ENCODE results near the gene TAS2R14. TPM values are rescaled to one million over a fixed set of nuclear protein-coding genes. Genes with fewer than 3 reads are reported as not detected.

TAS2R14 gene, protein sequence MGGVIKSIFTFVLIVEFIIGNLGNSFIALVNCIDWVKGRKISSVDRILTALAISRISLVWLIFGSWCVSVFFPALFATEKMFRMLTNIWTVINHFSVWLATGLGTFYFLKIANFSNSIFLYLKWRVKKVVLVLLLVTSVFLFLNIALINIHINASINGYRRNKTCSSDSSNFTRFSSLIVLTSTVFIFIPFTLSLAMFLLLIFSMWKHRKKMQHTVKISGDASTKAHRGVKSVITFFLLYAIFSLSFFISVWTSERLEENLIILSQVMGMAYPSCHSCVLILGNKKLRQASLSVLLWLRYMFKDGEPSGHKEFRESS
- total RNA-seq, result 5.6 and 6.6 TPM in 2 replicates
- polyA plus RNA-seq, result 0.59 and 0.64 TPM in 2 replicates

DNA sequence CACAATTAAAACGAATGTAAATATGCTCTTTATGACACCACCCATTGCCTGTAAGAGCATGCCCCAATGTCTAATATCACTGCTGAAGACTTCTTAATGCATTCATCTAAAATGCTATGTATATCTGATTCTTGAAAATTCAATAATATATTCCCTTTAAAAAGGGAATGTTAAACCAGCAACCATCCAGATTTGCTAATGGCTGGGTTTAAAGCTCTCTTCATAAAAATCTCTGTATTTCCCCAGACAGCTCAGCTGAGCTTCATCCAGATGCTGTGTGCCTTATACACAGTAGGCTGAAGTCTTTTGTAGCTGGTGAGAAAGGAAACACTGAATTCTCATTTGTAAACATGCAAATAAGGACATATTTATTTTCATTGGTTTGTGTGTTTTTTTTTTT lies at the start of gene TAS2R14:
Gene TAS2R14, minus strand, starts transcription at position 101 of the 400 bp plus-strand sequence. Its CDS starts 56 bp downstream, at position 45.
- TF ChIP-seq, protein P1, sequence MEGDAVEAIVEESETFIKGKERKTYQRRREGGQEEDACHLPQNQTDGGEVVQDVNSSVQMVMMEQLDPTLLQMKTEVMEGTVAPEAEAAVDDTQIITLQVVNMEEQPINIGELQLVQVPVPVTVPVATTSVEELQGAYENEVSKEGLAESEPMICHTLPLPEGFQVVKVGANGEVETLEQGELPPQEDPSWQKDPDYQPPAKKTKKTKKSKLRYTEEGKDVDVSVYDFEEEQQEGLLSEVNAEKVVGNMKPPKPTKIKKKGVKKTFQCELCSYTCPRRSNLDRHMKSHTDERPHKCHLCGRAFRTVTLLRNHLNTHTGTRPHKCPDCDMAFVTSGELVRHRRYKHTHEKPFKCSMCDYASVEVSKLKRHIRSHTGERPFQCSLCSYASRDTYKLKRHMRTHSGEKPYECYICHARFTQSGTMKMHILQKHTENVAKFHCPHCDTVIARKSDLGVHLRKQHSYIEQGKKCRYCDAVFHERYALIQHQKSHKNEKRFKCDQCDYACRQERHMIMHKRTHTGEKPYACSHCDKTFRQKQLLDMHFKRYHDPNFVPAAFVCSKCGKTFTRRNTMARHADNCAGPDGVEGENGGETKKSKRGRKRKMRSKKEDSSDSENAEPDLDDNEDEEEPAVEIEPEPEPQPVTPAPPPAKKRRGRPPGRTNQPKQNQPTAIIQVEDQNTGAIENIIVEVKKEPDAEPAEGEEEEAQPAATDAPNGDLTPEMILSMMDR (IDR thresholded peaks at IDR 0.05; ENCODE audit: poor library complexity), result no peak
- TF ChIP-seq EZH2phosphoT487 (IDR thresholded peaks at IDR 0.05; ENCODE audit: low read depth, severe bottlenecking, unreplicated experiment), result no peak
- H3K9me3 ChIP-seq (ENCODE audit: low read depth), result no peaks in the 10 kb centered on the region
- no peaks in the 10 kb centered on the region for H3K9me2 ChIP-seq (replicated peaks; ENCODE audit: insufficient read depth)
- H4K20me1 ChIP-seq (ENCODE audit: insufficient read depth, poor library complexity, severe bottlenecking), result no peaks in the 10 kb centered on the region
- H3K27me3 ChIP-seq, result no peaks in the 10 kb centered on the region
- H3K27ac ChIP-seq, result no peak within 1 kb of the TSS
- no peak within 1 kb of the TSS for H3K4me3 ChIP-seq
- no peak within 1 kb of the TSS for H2AFZ ChIP-seq
- WGBS (ENCODE audit: low lambda C conversion rate, missing lambda C conversion rate), result 95% methylated on average over 1 of the region's 1 CpG
- no peaks in the 10 kb centered on the region for H3K79me2 ChIP-seq
- no peaks in the 10 kb centered on the region for H3K36me3 ChIP-seq (replicated peaks; ENCODE audit: insufficient read depth, low read depth)
- H3K4me1 ChIP-seq (ENCODE audit: insufficient read depth), result no peaks in the 10 kb centered on the region
- H3K4me2 ChIP-seq, result no peak within 1 kb of the TSS
- DNase-seq (ENCODE audit: low spot score), result no peak

DNA sequence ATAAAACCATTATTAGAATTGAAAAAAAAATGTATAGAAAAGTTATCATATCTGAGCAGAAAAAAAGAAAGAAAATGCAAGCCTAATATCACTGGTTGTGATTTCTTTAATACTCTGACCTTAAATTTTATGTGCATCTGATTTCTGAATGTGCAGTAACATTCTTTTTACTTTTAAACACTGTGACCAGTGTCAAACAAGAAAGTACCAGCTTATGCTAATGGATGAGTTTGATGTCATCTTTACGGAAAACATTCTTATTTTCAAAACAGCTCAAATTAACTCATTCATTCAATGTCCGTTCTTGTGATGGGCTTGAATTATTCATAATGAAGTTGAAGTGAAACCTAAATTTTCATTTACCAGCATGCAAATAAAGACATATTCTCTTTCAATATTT lies 47.7 kb upstream of the TAS2R14 start, which contains the start of gene TAS2R50:
Gene TAS2R50, minus strand, starts transcription at position 101 of the 400 bp plus-strand sequence. Its CDS starts 52 bp downstream, at position 49.
- Histone ChIP-seq H3K4me1 (ENCODE audit: insufficient read depth) (no peaks in the 10 kb centered on the region), H3K27ac (no peak within 1 kb of the TSS), H3K79me2 (no peaks in the 10 kb centered on the region), H3K4me3 (no peak within 1 kb of the TSS), H4K20me1 (ENCODE audit: insufficient read depth, poor library complexity, severe bottlenecking) (no peaks in the 10 kb centered on the region), H3K36me3 (replicated peaks; ENCODE audit: insufficient read depth, low read depth) (no peaks in the 10 kb centered on the region), H3K4me2 (no peak within 1 kb of the TSS), H2AFZ (no peak within 1 kb of the TSS), H3K9me3 (ENCODE audit: low read depth) (peaks cover 10% of the 10 kb centered on the region), H3K27me3 (no peaks in the 10 kb centered on the region), H3K9me2 (replicated peaks; ENCODE audit: insufficient read depth) (no peaks in the 10 kb centered on the region)
- TF ChIP-seq EZH2 (IDR thresholded peaks at IDR 0.05; ENCODE audit: borderline replicate concordance) (no peak), EZH2phosphoT487 (IDR thresholded peaks at IDR 0.05; ENCODE audit: low read depth, severe bottlenecking, unreplicated experiment) (no peak)
- TF ChIP-seq, protein P1 (IDR thresholded peaks at IDR 0.05; ENCODE audit: poor library complexity), result no peak
- WGBS (ENCODE audit: low lambda C conversion rate, missing lambda C conversion rate), result 50% methylated on average over 2 of the region's 2 CpGs
- DNase-seq (ENCODE audit: low spot score), result no peak

DNA sequence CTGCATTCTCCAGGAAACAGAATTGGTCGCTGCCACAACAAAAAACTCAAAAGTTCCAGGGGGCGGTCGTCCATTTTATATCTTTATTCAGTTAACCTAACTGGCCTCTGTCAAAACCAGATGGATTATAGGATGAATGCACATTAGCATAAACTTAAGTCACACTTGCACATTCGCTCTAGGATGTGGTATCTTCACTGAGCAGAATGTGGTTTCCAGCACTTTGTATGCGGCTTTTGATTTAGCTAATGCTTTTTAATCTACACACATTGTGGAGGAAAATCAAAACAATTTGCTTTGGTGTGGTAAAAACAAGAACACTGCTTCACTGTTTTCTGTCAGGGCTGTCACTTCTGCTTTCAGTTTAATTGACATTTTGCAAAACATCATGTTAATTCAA lies 43.2 kb upstream of the TAS2R14 start:
- Histone ChIP-seq H2AFZ (no peak overlapping the region), H3K9me2 (replicated peaks; ENCODE audit: insufficient read depth) (no peaks in the 10 kb centered on the region), H3K4me2 (no peak overlapping the region), H3K4me3 (no peak overlapping the region), H3K27ac (no peak overlapping the region), H3K36me3 (replicated peaks; ENCODE audit: insufficient read depth, low read depth) (no peaks in the 10 kb centered on the region), H3K4me1 (ENCODE audit: insufficient read depth) (no peaks in the 10 kb centered on the region), H4K20me1 (ENCODE audit: insufficient read depth, poor library complexity, severe bottlenecking) (no peaks in the 10 kb centered on the region), H3K27me3 (no peaks in the 10 kb centered on the region), H3K9me3 (ENCODE audit: low read depth) (no peaks in the 10 kb centered on the region), H3K79me2 (peaks cover 11% of the 10 kb centered on the region)
- no peak for DNase-seq (ENCODE audit: low spot score)
- TF ChIP-seq, protein P1 (IDR thresholded peaks at IDR 0.05; ENCODE audit: poor library complexity), result no peak
- no peak for TF ChIP-seq EZH2phosphoT487 (IDR thresholded peaks at IDR 0.05; ENCODE audit: low read depth, severe bottlenecking, unreplicated experiment)
- TF ChIP-seq EZH2 (IDR thresholded peaks at IDR 0.05; ENCODE audit: borderline replicate concordance), result no peak
- 95% methylated on average over 5 of the region's 5 CpGs for WGBS (ENCODE audit: low lambda C conversion rate, missing lambda C conversion rate)

All from hepatocyte (in vitro differentiated cells).